ENCODE data around the gene SEC22B. TPM values are rescaled to one million over a fixed set of nuclear protein-coding genes. Genes with fewer than 3 reads are reported as not detected.
"Not testable (repeated sequence)": the region's sequence is repeated elsewhere in the genome, so short reads cannot be mapped to it uniquely, and the experiment has no call there.

The SEC22B gene
- total RNA-seq, 5 donors from 2014 or later (not counting 1 experiment from before 2014, with no cell fraction given), result 29.8 to 33.9 (median 31.2) TPM

DNA sequence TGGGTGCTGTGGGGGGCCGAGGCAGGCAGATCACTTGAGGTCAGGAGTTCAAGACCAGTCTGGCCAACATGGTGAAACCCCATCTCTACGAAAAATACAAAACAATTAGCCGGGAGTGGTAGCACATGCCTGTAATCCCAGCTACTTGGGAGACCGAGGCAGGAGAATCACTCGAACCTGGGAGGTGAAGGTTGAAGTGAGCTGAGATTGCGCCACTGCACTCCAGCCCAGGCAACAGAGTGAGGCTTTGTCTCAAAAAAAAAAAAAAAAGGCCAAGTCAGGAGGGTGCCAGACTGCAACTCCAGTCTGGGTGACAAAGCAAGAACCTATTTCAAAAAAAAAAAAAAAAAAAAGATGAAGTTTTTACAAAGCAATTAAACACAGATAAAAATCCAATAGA, 50.1 kb downstream of the SEC22B start:
- ATAC-seq (replicated peaks in 1 of 4); H3K36me3 Mint-ChIP-seq; CTCF ChIA-PET; H3K9me3 Mint-ChIP-seq; DNase-seq; H3K27ac Mint-ChIP-seq; H3K4me3 ChIP-seq (ENCODE audit: control insufficient read depth in 1 of 2, extremely low read depth in 1 of 2, low read length in 1 of 2); POLR2A ChIA-PET; H3K4me1 ChIP-seq (ENCODE audit: control insufficient read depth in 1 of 2, extremely low read depth in 1 of 2, insufficient read depth in 2 of 2, low read length in 2 of 2); H3K27ac ChIP-seq (ENCODE audit: low read length); H3K27me3 Mint-ChIP-seq; H3K9me3 ChIP-seq; H3K4me3 Mint-ChIP-seq; H3K27me3 ChIP-seq (replicated peaks in 1 of 2; ENCODE audit: control insufficient read depth in 2 of 2, extremely low read depth in 1 of 2, insufficient read depth in 2 of 2, low read length in 1 of 2); H3K36me3 ChIP-seq (ENCODE audit: control insufficient read depth in 2 of 2, extremely low read depth in 1 of 2, insufficient read depth in 1 of 2, low read length in 1 of 2): not testable (repeated sequence)
- WGBS (ENCODE audit: insufficient coverage), result no CpG with 5 or more reads among the region's 6 CpGs
- H3K4me1 Mint-ChIP-seq, result peaks cover 12 to 25% (median 22%) of the 10 kb centered on the region in 3 donors

DNA sequence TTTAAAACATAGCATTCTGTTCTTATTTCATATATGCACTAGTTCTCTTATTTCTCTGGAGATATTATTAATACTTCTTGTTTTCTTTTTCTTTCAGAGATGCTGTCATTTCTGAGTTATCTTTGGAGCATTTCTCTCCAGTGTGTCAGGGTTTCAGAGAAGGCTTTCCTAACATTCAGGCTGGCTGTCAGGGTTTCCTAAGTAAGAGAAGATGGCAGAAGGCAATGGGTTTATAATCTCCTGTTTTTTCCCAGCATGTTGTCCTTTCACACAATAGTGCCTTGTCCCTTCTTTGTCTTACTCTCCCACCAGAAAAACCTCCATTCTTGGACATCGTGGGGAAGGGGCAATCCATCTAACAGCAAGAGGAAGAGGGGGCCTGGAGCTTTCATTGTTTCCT, 51.7 kb downstream of the SEC22B start:
- ATAC-seq (replicated peaks in 1 of 4); H3K9me3 Mint-ChIP-seq; H3K36me3 ChIP-seq (ENCODE audit: control insufficient read depth in 2 of 2, extremely low read depth in 1 of 2, insufficient read depth in 1 of 2, low read length in 1 of 2); H3K27ac ChIP-seq (ENCODE audit: low read length); H3K27me3 ChIP-seq (replicated peaks in 1 of 2; ENCODE audit: control insufficient read depth in 2 of 2, extremely low read depth in 1 of 2, insufficient read depth in 2 of 2, low read length in 1 of 2); H3K36me3 Mint-ChIP-seq; DNase-seq; H3K9me3 ChIP-seq; POLR2A ChIA-PET; H3K27me3 Mint-ChIP-seq; CTCF ChIA-PET; H3K27ac Mint-ChIP-seq; H3K4me1 ChIP-seq (ENCODE audit: control insufficient read depth in 1 of 2, extremely low read depth in 1 of 2, insufficient read depth in 2 of 2, low read length in 2 of 2); H3K4me3 Mint-ChIP-seq; H3K4me3 ChIP-seq (ENCODE audit: control insufficient read depth in 1 of 2, extremely low read depth in 1 of 2, low read length in 1 of 2): not testable (repeated sequence)
- no CpG with 5 or more reads among the region's 1 CpG for WGBS (ENCODE audit: insufficient coverage)
- peaks cover 12 to 25% (median 23%) of the 10 kb centered on the region in 3 donors for H3K4me1 Mint-ChIP-seq

DNA sequence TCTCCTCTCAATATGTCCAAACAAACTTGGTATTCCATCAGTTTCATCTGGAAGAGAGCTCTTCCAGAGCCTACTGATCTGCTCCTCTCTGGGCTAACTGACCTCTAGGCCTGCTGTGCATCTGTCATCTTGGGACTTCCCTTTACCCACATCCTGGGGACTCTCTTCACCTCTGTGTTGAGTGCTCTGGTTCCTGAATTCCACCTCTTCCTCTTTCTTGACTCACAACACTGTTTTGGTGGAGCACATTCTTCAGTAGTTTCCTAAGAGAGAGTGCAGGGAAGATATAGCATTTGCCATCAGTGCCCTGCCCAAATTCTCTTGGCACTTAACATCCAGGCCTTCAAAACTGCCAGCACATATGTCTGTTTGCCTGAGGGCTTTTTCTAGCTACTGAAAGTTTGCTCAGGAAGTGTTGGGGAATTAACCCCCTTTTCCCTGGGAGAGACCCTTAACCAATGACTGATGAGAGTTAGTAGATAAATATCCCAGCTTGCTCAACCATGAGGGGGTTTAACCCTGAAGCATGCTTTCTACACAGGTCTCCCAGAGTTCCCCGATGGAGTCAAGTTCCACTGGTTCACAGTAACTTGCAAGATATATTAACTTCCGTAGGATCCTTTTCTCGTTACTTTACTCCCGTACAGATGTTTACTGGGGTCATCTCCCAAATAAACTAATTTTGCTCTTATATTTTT, 52.4 kb downstream of the SEC22B start:
- H3K4me3 ChIP-seq (ENCODE audit: control insufficient read depth in 1 of 2, extremely low read depth in 1 of 2, low read length in 1 of 2); H3K27ac ChIP-seq (ENCODE audit: low read length); H3K9me3 Mint-ChIP-seq; H3K27me3 Mint-ChIP-seq; H3K4me3 Mint-ChIP-seq; H3K27me3 ChIP-seq (replicated peaks in 1 of 2; ENCODE audit: control insufficient read depth in 2 of 2, extremely low read depth in 1 of 2, insufficient read depth in 2 of 2, low read length in 1 of 2); H3K36me3 ChIP-seq (ENCODE audit: control insufficient read depth in 2 of 2, extremely low read depth in 1 of 2, insufficient read depth in 1 of 2, low read length in 1 of 2); H3K9me3 ChIP-seq; H3K4me1 ChIP-seq (ENCODE audit: control insufficient read depth in 1 of 2, extremely low read depth in 1 of 2, insufficient read depth in 2 of 2, low read length in 2 of 2); POLR2A ChIA-PET; DNase-seq; H3K36me3 Mint-ChIP-seq; CTCF ChIA-PET: not testable (repeated sequence)
- H3K4me1 Mint-ChIP-seq, result peaks cover 12 to 25% (median 22%) of the 10 kb centered on the region in 3 donors
- WGBS (ENCODE audit: insufficient coverage), result 100% methylated on average over 4 of the region's 4 CpGs
- ATAC-seq (replicated peaks in 1 of 4), result peak in 3 of 4 experiments; percentile 48 to 60 (median 50)
- H3K27ac Mint-ChIP-seq, result peak overlapping the region in 1 of 2 donors; percentile 39

DNA sequence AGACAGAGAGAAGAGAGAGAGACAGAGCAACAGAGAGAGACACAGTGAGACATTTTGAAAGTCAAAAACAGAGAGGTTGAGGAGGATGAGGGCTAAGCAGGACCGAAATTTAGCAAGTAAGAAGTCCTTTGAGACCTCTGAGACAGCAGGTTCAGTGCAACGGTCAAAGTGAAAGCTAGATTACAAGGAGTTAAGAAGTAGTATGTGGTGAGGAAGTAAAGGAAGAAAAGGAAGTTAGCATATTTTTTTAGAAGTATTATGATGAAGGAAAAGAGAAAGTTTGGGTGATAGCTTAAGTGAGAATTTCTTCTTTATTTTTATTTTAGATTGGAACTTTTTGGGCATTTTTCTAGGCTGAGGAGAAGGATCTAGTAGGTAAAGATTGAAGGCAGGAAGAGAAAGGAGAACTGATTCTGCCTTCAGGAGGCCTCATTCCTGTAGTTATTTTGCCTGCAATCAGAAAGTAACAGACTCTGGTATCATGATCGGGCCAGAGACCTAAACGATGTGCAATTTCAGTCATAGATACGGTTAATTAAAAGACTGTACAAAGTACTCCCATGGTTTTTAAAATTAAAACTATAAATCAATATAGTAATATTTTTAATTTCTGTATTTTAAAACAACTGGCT, 53.9 kb downstream of the SEC22B start:
- H3K9me3 Mint-ChIP-seq; POLR2A ChIA-PET; H3K27me3 ChIP-seq (replicated peaks in 1 of 2; ENCODE audit: control insufficient read depth in 2 of 2, extremely low read depth in 1 of 2, insufficient read depth in 2 of 2, low read length in 1 of 2); H3K9me3 ChIP-seq; H3K36me3 Mint-ChIP-seq; DNase-seq; H3K4me1 ChIP-seq (ENCODE audit: control insufficient read depth in 1 of 2, extremely low read depth in 1 of 2, insufficient read depth in 2 of 2, low read length in 2 of 2); H3K27me3 Mint-ChIP-seq; H3K36me3 ChIP-seq (ENCODE audit: control insufficient read depth in 2 of 2, extremely low read depth in 1 of 2, insufficient read depth in 1 of 2, low read length in 1 of 2); CTCF ChIA-PET; H3K4me3 ChIP-seq (ENCODE audit: control insufficient read depth in 1 of 2, extremely low read depth in 1 of 2, low read length in 1 of 2); H3K27ac ChIP-seq (ENCODE audit: low read length): not testable (repeated sequence)
- H3K4me1 Mint-ChIP-seq, result peaks cover 13 to 26% (median 25%) of the 10 kb centered on the region in 3 donors
- peak overlapping the region; percentile 81 to 88 for H3K27ac Mint-ChIP-seq
- peak overlapping the region; percentile 26 to 57 (median 48) for H3K4me3 Mint-ChIP-seq
- peak; percentile 52 to 83 (median 72) for ATAC-seq (replicated peaks in 1 of 4)
- no CpG with 5 or more reads among the region's 5 CpGs for whole genome bisulfite sequencing (ENCODE audit: insufficient coverage)

DNA sequence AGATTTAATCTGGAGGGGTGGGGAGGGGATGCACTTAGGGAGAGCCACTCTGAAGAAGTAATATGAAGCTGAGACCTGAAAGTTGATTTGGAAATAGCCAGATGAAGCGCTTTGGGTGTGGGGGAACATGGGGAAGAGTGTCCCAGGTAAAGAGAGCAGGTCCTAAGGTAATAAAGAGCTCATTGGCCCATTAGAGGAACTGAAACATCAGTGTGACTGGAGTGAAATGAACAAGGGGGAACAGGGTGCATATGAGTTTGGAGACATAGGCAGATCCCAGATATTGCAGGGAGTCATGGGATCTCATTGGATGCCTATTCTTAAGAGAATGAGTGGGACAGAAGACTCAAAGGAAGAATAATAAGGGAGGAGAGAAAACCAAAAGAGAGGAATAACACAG, 54.5 kb downstream of the SEC22B start:
- H3K27me3 Mint-ChIP-seq; H3K9me3 Mint-ChIP-seq; H3K36me3 Mint-ChIP-seq; CTCF ChIA-PET; H3K4me3 ChIP-seq (ENCODE audit: control insufficient read depth in 1 of 2, extremely low read depth in 1 of 2, low read length in 1 of 2); DNase-seq; ATAC-seq (replicated peaks in 1 of 4); H3K36me3 ChIP-seq (ENCODE audit: control insufficient read depth in 2 of 2, extremely low read depth in 1 of 2, insufficient read depth in 1 of 2, low read length in 1 of 2); H3K27me3 ChIP-seq (replicated peaks in 1 of 2; ENCODE audit: control insufficient read depth in 2 of 2, extremely low read depth in 1 of 2, insufficient read depth in 2 of 2, low read length in 1 of 2); H3K27ac Mint-ChIP-seq; H3K9me3 ChIP-seq; H3K27ac ChIP-seq (ENCODE audit: low read length); H3K4me1 ChIP-seq (ENCODE audit: control insufficient read depth in 1 of 2, extremely low read depth in 1 of 2, insufficient read depth in 2 of 2, low read length in 2 of 2); POLR2A ChIA-PET: not testable (repeated sequence)
- peak overlapping the region in 1 of 3 donors; percentile 48 for H3K4me3 Mint-ChIP-seq
- WGBS (ENCODE audit: insufficient coverage), result no CpG with 5 or more reads among the region's 1 CpG
- H3K4me1 Mint-ChIP-seq, result peaks cover 13 to 26% (median 25%) of the 10 kb centered on the region in 3 donors

DNA sequence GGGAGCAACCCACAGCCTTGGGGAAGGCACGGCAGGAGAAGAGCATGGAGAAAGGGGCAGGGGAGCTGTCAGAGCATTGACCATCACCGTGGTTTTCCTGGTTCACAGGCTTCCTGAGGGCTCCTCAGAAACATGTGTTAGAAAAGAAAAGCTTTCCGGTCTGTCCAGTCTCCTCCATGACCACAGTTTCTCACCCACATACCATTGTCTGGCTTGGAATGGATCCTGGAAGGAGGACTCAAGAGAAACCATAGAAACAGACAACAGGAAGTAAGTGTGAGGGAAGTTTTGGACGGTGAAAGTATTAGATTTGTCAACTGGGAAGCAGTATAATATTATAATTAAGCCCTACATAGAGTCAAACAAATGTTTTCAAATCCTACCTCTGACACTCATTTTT, 55.8 kb downstream of the SEC22B start:
- peaks cover 13 to 28% (median 25%) of the 10 kb centered on the region in 3 donors for H3K4me1 Mint-ChIP-seq
- H3K4me3 Mint-ChIP-seq; DNase-seq; POLR2A ChIA-PET; H3K9me3 ChIP-seq; H3K27ac ChIP-seq (ENCODE audit: low read length); H3K9me3 Mint-ChIP-seq; ATAC-seq (replicated peaks in 1 of 4); H3K4me3 ChIP-seq (ENCODE audit: control insufficient read depth in 1 of 2, extremely low read depth in 1 of 2, low read length in 1 of 2); H3K27me3 Mint-ChIP-seq; H3K27ac Mint-ChIP-seq; H3K36me3 Mint-ChIP-seq; H3K4me1 ChIP-seq (ENCODE audit: control insufficient read depth in 1 of 2, extremely low read depth in 1 of 2, insufficient read depth in 2 of 2, low read length in 2 of 2); H3K27me3 ChIP-seq (replicated peaks in 1 of 2; ENCODE audit: control insufficient read depth in 2 of 2, extremely low read depth in 1 of 2, insufficient read depth in 2 of 2, low read length in 1 of 2); H3K36me3 ChIP-seq (ENCODE audit: control insufficient read depth in 2 of 2, extremely low read depth in 1 of 2, insufficient read depth in 1 of 2, low read length in 1 of 2); CTCF ChIA-PET: not testable (repeated sequence)
- no CpG with 5 or more reads among the region's 4 CpGs for WGBS (ENCODE audit: insufficient coverage)
